T-cell (primary cell): ENCODE measurements around the gene DNALI1. TPM values are rescaled to one million over a fixed set of nuclear protein-coding genes. Genes with fewer than 3 reads are reported as not detected.
"Not testable (repeated sequence)": the region's sequence is repeated elsewhere in the genome, so short reads cannot be mapped to it uniquely, and the experiment has no call there.

Source experiments
- ATAC-seq, 4 experiments: fragments of 200-7000 bp in 3 of 4; fragments of 150-1000 bp in 1 of 4; cut with Tn5 transposase; replicated peaks in 1 of 4; 1 replicate in 3 of 4; 2 replicates in 1 of 4; pipeline ENCODE4 v1.10.0; 2021; ENCODE audit warnings: moderate library complexity in 3 of 4, mild to moderate bottlenecking in 2 of 4, moderate number of reproducible peaks in 1 of 4
- CTCF ChIA-PET, 2 donors: fragments of 300-600 bp; sonication (Branson Sonifier 250); formaldehyde crosslinking; loops; one replicate each; lab custom pipeline; 2022; ENCODE audit warnings: antibody characterized with exemption in 2 of 2; lab: Charles Lee
- POLR2A ChIA-PET, 2 donors: fragments of 300-600 bp; sonication (Branson Sonifier 250); formaldehyde crosslinking; loops; one replicate each; lab custom pipeline; 2022; ENCODE audit warnings: antibody characterized with exemption in 2 of 2; lab: Charles Lee
- DNase-seq, 35 experiments: peaks; one replicate each; pipeline versions ENCODE4 v3.0.0 to v3.0.0-alpha.2; 2013 to 2023
- H3K27ac ChIP-seq: one replicate; pipeline ENCODE4 v1.5.1; 2013; ENCODE audit warnings: low read length
- H3K27me3 ChIP-seq, 2 experiments: replicated peaks in 1 of 2; 1 replicate in 1 of 2; 2 replicates in 1 of 2; pipeline versions ENCODE4 v1.6.1 to v1.7.0; 2013; ENCODE audit warnings: low read length in 1 of 2, mixed read lengths in 1 of 2; ENCODE audit not compliant: control insufficient read depth in 2 of 2, insufficient read depth in 2 of 2; ENCODE audit errors: extremely low read depth in 1 of 2
- H3K36me3 ChIP-seq, 2 donors: 1 replicate in 1 of 2; 2 replicates in 1 of 2; pipeline versions ENCODE4 v1.6.1 to v1.7.0; 2013; ENCODE audit warnings: low read length in 1 of 2; ENCODE audit not compliant: control insufficient read depth in 2 of 2, insufficient read depth in 1 of 2; ENCODE audit errors: extremely low read depth in 1 of 2
- H3K4me1 ChIP-seq, 2 experiments: 1 replicate in 1 of 2; 2 replicates in 1 of 2; pipeline versions ENCODE4 v1.6.1 to v1.7.0; 2013; ENCODE audit warnings: low read length in 2 of 2, mixed read lengths in 1 of 2; ENCODE audit not compliant: insufficient read depth in 2 of 2, control insufficient read depth in 1 of 2; ENCODE audit errors: extremely low read depth in 1 of 2
- H3K4me3 ChIP-seq, 2 donors: 1 replicate in 1 of 2; 2 replicates in 1 of 2; pipeline versions ENCODE4 v1.5.1 to v1.7.0; 2013; ENCODE audit warnings: mild to moderate bottlenecking in 2 of 2, low read length in 1 of 2, moderate library complexity in 1 of 2; ENCODE audit not compliant: control insufficient read depth in 1 of 2; ENCODE audit errors: extremely low read depth in 1 of 2
- H3K9me3 ChIP-seq: 2 replicates; pipeline ENCODE4 v1.7.0; 2013
- H3K27ac Mint-ChIP-seq, 2 donors: one replicate each; pipeline ENCODE4 v1.8.0; 2020 to 2021; ENCODE audit warnings: mild to moderate bottlenecking in 2 of 2, mixed read lengths in 2 of 2
- H3K27me3 Mint-ChIP-seq, 2 donors: one replicate each; pipeline ENCODE4 v1.8.0; 2021 to 2022; ENCODE audit warnings: mixed read lengths in 2 of 2
- H3K36me3 Mint-ChIP-seq: one replicate; pipeline ENCODE4 v1.8.0; 2021; ENCODE audit warnings: mixed read lengths
- H3K4me1 Mint-ChIP-seq, 3 donors: one replicate each; pipeline ENCODE4 v1.8.0; 2020 to 2022; ENCODE audit warnings: mixed read lengths in 3 of 3, mild to moderate bottlenecking in 1 of 3
- H3K4me3 Mint-ChIP-seq, 3 donors: one replicate each; pipeline ENCODE4 v1.8.0; 2020 to 2022; ENCODE audit warnings: mild to moderate bottlenecking in 3 of 3, mixed read lengths in 3 of 3, moderate library complexity in 3 of 3
- H3K9me3 Mint-ChIP-seq, 3 donors: one replicate each; pipeline ENCODE4 v1.8.0; 2020 to 2022; ENCODE audit warnings: mixed read lengths in 3 of 3
- WGBS: methylation state at CpG from one replicate; pipeline ENCODE4 v1.1.5; 2013; ENCODE audit warnings: missing lambda C conversion rate; ENCODE audit not compliant: insufficient coverage; 5-methylcytosine and 5-hydroxymethylcytosine counted together
- total RNA-seq, 35 experiments: library from RNA in 6 of 35; stranded (reverse) in 6 of 35; fragments of 120-200 nt in 1 of 35; gene quantifications; one replicate each; pipeline versions ENCODE4 v1.2.1 to v1.2.4 and lab custom pipeline; 2013 to 2026

Gene DNALI1
- total RNA-seq, 5 donors from 2014 or later (not counting 1 experiment from before 2014, with no cell fraction given): 0.16 to 0.29 (median 0.23) TPM; not detected in 2

DNA sequence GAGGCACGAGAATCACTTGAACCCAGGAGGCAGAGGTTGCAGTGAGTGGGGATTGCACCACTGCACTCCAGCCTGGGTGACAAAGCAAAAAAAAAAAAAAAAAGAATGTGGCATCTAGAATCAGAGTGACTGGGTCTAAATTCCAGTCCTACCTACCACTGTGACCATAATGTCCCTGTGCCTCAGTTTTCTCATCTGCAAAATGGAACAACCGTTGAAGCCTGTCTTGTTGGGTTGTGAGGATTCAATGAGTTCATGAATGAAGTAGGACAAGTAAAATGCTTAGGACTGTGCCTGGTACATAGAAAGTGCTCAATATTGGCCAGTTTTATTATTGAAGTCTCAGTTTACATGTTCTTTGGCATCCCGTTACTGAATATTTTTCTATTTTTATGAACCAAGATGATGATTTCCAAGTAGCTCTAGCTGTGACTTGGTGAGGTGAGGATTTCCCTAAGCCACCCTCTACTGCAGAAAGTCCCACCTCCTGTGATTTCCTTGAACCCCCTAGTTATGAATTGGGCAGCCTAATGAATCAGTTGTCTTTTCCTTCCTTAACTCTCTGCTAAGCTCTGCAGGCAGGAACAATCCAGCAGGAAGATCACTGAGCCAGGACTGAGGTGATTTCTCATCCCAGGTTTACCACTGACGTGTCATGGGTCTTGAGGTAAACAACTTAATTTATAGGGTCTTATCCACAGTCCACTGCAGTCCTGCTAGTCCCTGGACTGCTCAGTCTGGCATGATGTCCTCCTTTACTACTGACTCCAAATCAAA lies 23.2 kb upstream of the DNALI1 start:
- H3K9me3 Mint-ChIP-seq: no peaks in the 10 kb centered on the region
- H3K27ac ChIP-seq: no peak overlapping the region
- no peak overlapping the region for H3K4me3 Mint-ChIP-seq
- peaks cover 38% of the 10 kb centered on the region for H3K36me3 Mint-ChIP-seq
- POLR2A ChIA-PET: no interaction called here
- WGBS: 100% methylated on average over 2 of the region's 4 CpGs
- CTCF ChIA-PET: no interaction called here
- no peaks in the 10 kb centered on the region for H3K27me3 ChIP-seq
- H3K4me3 ChIP-seq: no peak overlapping the region
- no peaks in the 10 kb centered on the region for H3K9me3 ChIP-seq
- no peaks in the 10 kb centered on the region for H3K4me1 ChIP-seq
- peaks cover 0 to 10% (median 5%) of the 10 kb centered on the region in 3 donors for H3K4me1 Mint-ChIP-seq
- ATAC-seq (no peak), DNase-seq (no peak)
- H3K27me3 Mint-ChIP-seq: no peaks in the 10 kb centered on the region
- H3K27ac Mint-ChIP-seq: no peak overlapping the region
- peaks cover 2 to 32% of the 10 kb centered on the region in 2 donors for H3K36me3 ChIP-seq

DNA sequence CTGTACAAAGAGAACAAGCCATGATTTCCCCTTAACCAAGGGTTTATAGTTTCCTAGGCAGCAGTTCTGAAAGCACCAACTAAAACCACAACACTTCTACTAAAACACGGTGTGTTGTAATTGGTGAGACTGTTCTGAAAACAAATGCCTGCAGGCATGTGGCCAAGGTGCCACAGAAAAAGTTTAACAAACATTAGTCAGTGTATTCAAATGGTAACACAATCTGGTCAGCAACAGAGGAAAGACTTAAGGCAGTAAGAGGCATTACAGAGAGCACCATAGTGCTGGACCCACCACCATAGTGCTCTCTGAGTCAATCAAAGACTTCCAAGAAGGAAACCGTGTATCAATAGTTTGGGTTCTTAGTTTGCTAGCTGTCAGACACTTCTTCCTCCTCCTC lies 19.4 kb upstream of the DNALI1 start:
- no peaks in the 10 kb centered on the region for H3K9me3 Mint-ChIP-seq
- CTCF ChIA-PET: interaction anchor here in 1 of 2 donors (0.7 kb wide), 1 partner anchor 23 kb away, joined by 4 read pairs; the partner anchor contains the start of gene MEAF6
- Histone ChIP-seq H3K9me3 (no peaks in the 10 kb centered on the region), H3K4me1 (no peaks in the 10 kb centered on the region), H3K27ac (no peak overlapping the region), H3K4me3 (no peak overlapping the region), H3K36me3 (peaks cover 13 to 57% of the 10 kb centered on the region in 2 donors), H3K27me3 (no peaks in the 10 kb centered on the region)
- H3K4me3 Mint-ChIP-seq: no peak overlapping the region
- no peaks in the 10 kb centered on the region for H3K27me3 Mint-ChIP-seq
- POLR2A ChIA-PET: interaction anchor here in 1 of 2 donors (0.7 kb wide), 1 partner anchor 46 kb away, joined by 3 read pairs; no protein-coding TSS in a partner anchor
- ATAC-seq (no peak), DNase-seq (no peak)
- no peak overlapping the region for H3K27ac Mint-ChIP-seq
- no CpG with 5 or more reads among the region's 2 CpGs for WGBS
- peaks cover 61% of the 10 kb centered on the region for H3K36me3 Mint-ChIP-seq
- peaks cover 0 to 10% (median 5%) of the 10 kb centered on the region in 3 donors for H3K4me1 Mint-ChIP-seq

DNA sequence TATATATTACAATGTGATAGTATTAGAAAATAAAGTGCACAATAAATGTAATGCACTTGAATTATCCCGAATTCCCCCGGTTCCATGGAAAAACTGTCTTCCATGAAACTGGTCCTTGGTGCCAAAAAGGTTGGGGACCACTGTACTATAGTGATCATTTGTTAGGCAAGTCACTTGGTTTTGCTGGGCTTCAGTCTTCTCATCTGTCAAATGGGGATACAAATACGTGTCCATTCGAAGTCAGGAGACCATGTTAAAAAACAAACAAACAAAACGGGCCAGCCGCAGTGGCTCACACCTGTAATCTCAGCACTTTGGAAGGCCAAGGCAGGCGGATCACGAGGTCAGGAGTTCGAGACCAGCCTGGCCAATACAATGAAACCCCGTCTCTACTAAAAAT lies 17.6 kb upstream of the DNALI1 start:
- H3K9me3 ChIP-seq, DNase-seq, POLR2A ChIA-PET, H3K4me3 Mint-ChIP-seq, H3K9me3 Mint-ChIP-seq, H3K27me3 ChIP-seq, H3K27ac Mint-ChIP-seq, H3K27me3 Mint-ChIP-seq, H3K27ac ChIP-seq, CTCF ChIA-PET, H3K4me1 ChIP-seq, H3K4me3 ChIP-seq, ATAC-seq: not testable (repeated sequence)
- Mint-ChIP-seq H3K4me1 (peaks cover 0 to 10% (median 5%) of the 10 kb centered on the region in 3 donors), H3K36me3 (peaks cover 59% of the 10 kb centered on the region)
- H3K36me3 ChIP-seq: peaks cover 18 to 58% of the 10 kb centered on the region in 2 donors
- whole genome bisulfite sequencing: 98% methylated on average over 6 of the region's 10 CpGs

DNA sequence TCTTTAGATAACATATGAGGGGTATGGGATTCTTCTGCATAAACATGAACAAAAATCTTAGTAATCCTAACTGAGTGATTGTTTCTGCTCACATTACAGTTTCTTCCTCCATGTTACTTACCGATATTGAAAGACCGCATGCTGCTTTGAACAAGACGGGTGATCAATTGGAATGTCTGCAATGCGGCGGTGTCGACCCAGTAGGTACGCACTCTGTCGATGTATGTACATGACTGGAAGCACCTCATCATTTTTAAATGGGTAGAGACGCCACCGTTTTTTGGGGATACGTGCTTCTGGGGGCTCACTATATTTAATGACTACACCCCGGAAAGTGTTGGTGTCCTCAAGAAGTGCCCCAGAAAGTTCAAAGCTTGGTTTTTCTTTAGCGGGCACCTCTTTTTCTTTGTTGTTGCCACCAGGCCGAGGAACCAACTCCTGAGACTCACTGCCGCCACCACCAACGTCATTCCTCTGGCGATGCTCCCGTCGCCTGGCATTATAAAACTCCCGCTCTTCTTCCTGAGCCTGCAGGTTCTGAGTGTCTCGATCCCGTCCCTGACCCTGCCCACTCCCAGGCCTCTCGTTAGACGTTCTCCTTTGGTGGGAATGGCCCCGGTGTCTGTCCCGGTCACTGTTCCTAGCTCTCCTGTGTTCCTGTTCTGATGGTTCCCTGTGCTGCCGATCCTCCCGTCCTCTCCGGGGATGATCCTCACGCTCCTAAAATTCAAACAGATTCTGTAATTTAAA lies 16.5 kb upstream of the DNALI1 start:
- H3K4me1 Mint-ChIP-seq: peaks cover 0 to 10% (median 0%) of the 10 kb centered on the region in 3 donors
- WGBS: 93% methylated on average over 24 of the region's 30 CpGs
- DNase-seq (no peak), ATAC-seq (no peak)
- Histone ChIP-seq H3K9me3 (no peaks in the 10 kb centered on the region), H3K27ac (no peak overlapping the region), H3K27me3 (no peaks in the 10 kb centered on the region), H3K36me3 (peaks cover 25 to 64% of the 10 kb centered on the region in 2 donors), H3K4me1 (no peaks in the 10 kb centered on the region), H3K4me3 (no peak overlapping the region)
- CTCF ChIA-PET: interaction anchor here in 1 of 2 donors (1.0 kb wide), 1 partner anchor 13 kb away, joined by 3 read pairs; no protein-coding TSS in a partner anchor
- H3K4me3 Mint-ChIP-seq: no peak overlapping the region
- H3K27me3 Mint-ChIP-seq: no peaks in the 10 kb centered on the region
- H3K36me3 Mint-ChIP-seq: peaks cover 61% of the 10 kb centered on the region
- no peaks in the 10 kb centered on the region for H3K9me3 Mint-ChIP-seq
- POLR2A ChIA-PET: no interaction called here
- H3K27ac Mint-ChIP-seq: no peak overlapping the region

DNA sequence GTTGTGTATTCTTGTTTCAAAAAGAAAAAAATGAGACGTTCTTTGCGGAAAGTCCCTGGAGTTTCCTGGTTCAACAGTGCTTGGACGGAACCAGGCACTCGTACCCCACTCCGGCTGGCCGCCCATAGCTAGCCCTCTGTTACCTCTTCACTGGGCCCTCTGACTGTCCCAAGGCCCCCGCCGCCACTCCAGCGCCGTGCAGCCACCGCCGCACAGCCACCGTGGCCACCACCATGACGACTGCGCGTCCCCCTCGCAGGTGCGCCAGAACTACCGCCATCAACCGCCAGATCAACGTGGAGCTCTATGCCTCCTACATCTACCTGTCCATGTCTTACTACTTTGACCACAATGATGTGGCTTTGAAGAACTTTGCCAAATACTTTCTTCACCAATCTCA lies 12.2 kb upstream of the DNALI1 start:
- Mint-ChIP-seq H3K27ac (no peak overlapping the region), H3K27me3 (no peaks in the 10 kb centered on the region), H3K36me3 (peaks cover 43% of the 10 kb centered on the region), H3K4me1 (peaks cover 4 to 9% (median 5%) of the 10 kb centered on the region in 3 donors), H3K4me3 (no peak overlapping the region), H3K9me3 (no peaks in the 10 kb centered on the region)
- DNase-seq: no peak
- peaks cover 25 to 50% of the 10 kb centered on the region in 2 donors for H3K36me3 ChIP-seq
- no peak overlapping the region for H3K27ac ChIP-seq
- peaks cover 0 to 3% of the 10 kb centered on the region in 2 experiments for H3K4me1 ChIP-seq
- H3K9me3 ChIP-seq: no peaks in the 10 kb centered on the region
- POLR2A ChIA-PET: interaction anchor here in 1 of 2 donors (0.6 kb wide), 1 partner anchor 307 kb away, joined by 6 read pairs; no protein-coding TSS in a partner anchor
- H3K4me3 ChIP-seq: no peak overlapping the region
- CTCF ChIA-PET: no interaction called here
- no peaks in the 10 kb centered on the region for H3K27me3 ChIP-seq
- no peak for ATAC-seq
- WGBS: 96% methylated on average over 16 of the region's 21 CpGs

DNA sequence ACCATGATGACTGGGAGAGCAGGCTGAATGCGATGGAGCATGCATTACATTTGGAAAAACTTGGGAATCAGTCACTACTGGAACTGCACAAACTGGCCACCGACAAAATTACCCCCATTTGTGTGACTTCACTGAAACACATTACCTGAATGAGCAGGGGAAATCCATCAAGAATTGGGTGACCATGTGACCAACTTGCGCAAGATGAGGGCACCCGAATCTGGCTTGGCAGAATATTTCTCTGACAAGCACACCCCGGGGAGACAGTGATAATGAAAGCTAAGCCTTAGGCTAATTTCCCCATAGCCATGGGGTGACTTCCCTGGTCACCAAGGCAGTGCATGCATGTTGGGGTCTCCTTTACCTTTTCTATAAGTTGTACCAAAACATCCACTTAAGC lies 11.7 kb upstream of the DNALI1 start:
- CTCF ChIA-PET: no interaction called here
- peaks cover 0 to 3% of the 10 kb centered on the region in 2 experiments for H3K4me1 ChIP-seq
- no peak overlapping the region for H3K4me3 ChIP-seq
- WGBS: 100% methylated on average over 3 of the region's 5 CpGs
- Mint-ChIP-seq H3K9me3 (no peaks in the 10 kb centered on the region), H3K36me3 (peaks cover 44% of the 10 kb centered on the region), H3K27me3 (no peaks in the 10 kb centered on the region), H3K4me1 (peaks cover 8 to 14% (median 10%) of the 10 kb centered on the region in 3 donors), H3K27ac (no peak overlapping the region), H3K4me3 (no peak overlapping the region)
- H3K27ac ChIP-seq: no peak overlapping the region
- no peaks in the 10 kb centered on the region for H3K9me3 ChIP-seq
- DNase-seq (no peak), ATAC-seq (no peak)
- peaks cover 21 to 45% of the 10 kb centered on the region in 2 donors for H3K36me3 ChIP-seq
- POLR2A ChIA-PET: interaction anchor here in 1 of 2 donors (0.6 kb wide), 1 partner anchor 307 kb away, joined by 6 read pairs; no protein-coding TSS in a partner anchor
- H3K27me3 ChIP-seq: no peaks in the 10 kb centered on the region
